ENCODE results near the gene KCTD1. TPM values are rescaled to one million over a fixed set of nuclear protein-coding genes. Genes with fewer than 3 reads are reported as not detected.

Gene KCTD1
- total and polyA plus RNA-seq, 8 donors = 4.3 to 16.8 (median 8.1) TPM

- DNase-seq (no peak), FAIRE-seq (no peak), ATAC-seq (no peak)
- WGBS, 2 donors = 53 to 100% methylated on average over 1 of the region's 1 CpG
- H3K4me1 ChIP-seq = peaks cover 7 to 16% (median 10%) of the 10 kb centered on the region in 3 donors
- H3K27me3 ChIP-seq = no peaks in the 10 kb centered on the region
- intact Hi-C loops (cut with DNase I) = no loop called here
- TF ChIP-seq CTCF (IDR thresholded peaks at IDR 0.05) = no peak
- H3K4me3 ChIP-seq = no peak overlapping the region
- H3K27ac ChIP-seq = no peak overlapping the region
- no peaks in the 10 kb centered on the region for H3K36me3 ChIP-seq
- H3K9me3 ChIP-seq = no peaks in the 10 kb centered on the region
Measured at GRCh38 chr18:26566874-26567555, 18.7 kb upstream of the KCTD1 start.

GRCh38 chr18:26565514-26565913 is 17.2 kb upstream of the KCTD1 start:
- Histone ChIP-seq H3K27me3 (no peaks in the 10 kb centered on the region), H3K9me3 (no peaks in the 10 kb centered on the region), H3K4me1 (peaks cover 7 to 16% (median 10%) of the 10 kb centered on the region in 3 donors), H3K27ac (no peak overlapping the region), H3K4me3 (no peak overlapping the region), H3K36me3 (no peaks in the 10 kb centered on the region)
- intact Hi-C loops (cut with DNase I) = no loop called here
- DNase-seq (no peak), ATAC-seq (no peak), FAIRE-seq (no peak)
- no peak for TF ChIP-seq CTCF (IDR thresholded peaks at IDR 0.05)

GRCh38 chr18:26563024-26563423 is 14.7 kb upstream of the KCTD1 start:
- intact Hi-C loops (cut with DNase I) = no loop called here
- DNase-seq (no peak), ATAC-seq (no peak), FAIRE-seq (no peak)
- no peak for TF ChIP-seq CTCF (IDR thresholded peaks at IDR 0.05)
- H3K27me3 ChIP-seq = no peaks in the 10 kb centered on the region
- no peak overlapping the region for H3K27ac ChIP-seq
- peaks cover 0 to 2% (median 0%) of the 10 kb centered on the region in 3 donors for H3K4me1 ChIP-seq
- no peaks in the 10 kb centered on the region for H3K36me3 ChIP-seq
- no peak overlapping the region for H3K4me3 ChIP-seq
- no peaks in the 10 kb centered on the region for H3K9me3 ChIP-seq
- 66 to 73% methylated on average over 3 of the region's 3 CpGs for WGBS, 2 donors

GRCh38 chr18:26562568-26562967 is 14.2 kb upstream of the KCTD1 start:
- H3K27me3 ChIP-seq = no peaks in the 10 kb centered on the region
- FAIRE-seq (no peak), DNase-seq (no peak), ATAC-seq (no peak)
- no peak overlapping the region for H3K27ac ChIP-seq
- no peaks in the 10 kb centered on the region for H3K36me3 ChIP-seq
- TF ChIP-seq CTCF (IDR thresholded peaks at IDR 0.05) = no peak
- H3K4me3 ChIP-seq = no peak overlapping the region
- 91 to 92% methylated on average over 2 of the region's 2 CpGs for WGBS, 2 donors
- no peaks in the 10 kb centered on the region for H3K9me3 ChIP-seq
- intact Hi-C loops (cut with DNase I) = no loop called here
- no peaks in the 10 kb centered on the region for H3K4me1 ChIP-seq

GRCh38 chr18:26561769-26562168 is 13.4 kb upstream of the KCTD1 start:
- H3K27me3 ChIP-seq = no peaks in the 10 kb centered on the region
- H3K9me3 ChIP-seq = no peaks in the 10 kb centered on the region
- no peak for TF ChIP-seq CTCF (IDR thresholded peaks at IDR 0.05)
- no peak for ATAC-seq
- FAIRE-seq = no peak
- no peak for DNase-seq
- intact Hi-C loops (cut with DNase I) = no loop called here
- WGBS, 2 donors = 88 to 91% methylated on average over 5 of the region's 5 CpGs
- H3K27ac ChIP-seq = no peak overlapping the region
- no peaks in the 10 kb centered on the region for H3K36me3 ChIP-seq
- H3K4me1 ChIP-seq = no peaks in the 10 kb centered on the region
- H3K4me3 ChIP-seq = no peak overlapping the region

Data from pancreas (tissue), 10 donors.